Esophagus squamous epithelium (tissue), 5 donors: Measurements from ENCODE around the gene GTPBP10. TPM values are rescaled to one million over a fixed set of nuclear protein-coding genes. Genes with fewer than 3 reads are reported as not detected.

Experiments used
- DNase-seq: peaks from one replicate; lab custom pipeline; 2025; lab: John Stamatoyannopoulos, UW
- H3K27ac ChIP-seq, 4 donors: fragments of 200-600 bp; sonication (generic); one replicate each; pipeline ENCODE4 v1.5.1; 2016 to 2019; ENCODE audit warnings: mild to moderate bottlenecking in 1 of 4
- H3K27me3 ChIP-seq, 4 donors: fragments of 200-600 bp; sonication (generic); 1 replicate in 3 of 4; 2 replicates in 1 of 4; pipeline versions ENCODE4 v1.5.1 to v1.6.0; 2017 to 2021; ENCODE audit warnings: antibody characterized with exemption in 1 of 4
- H3K36me3 ChIP-seq, 3 donors: fragments of 200-600 bp; sonication (generic); one replicate each; pipeline ENCODE4 v1.5.1; 2016 to 2019
- H3K4me1 ChIP-seq, 3 donors: fragments of 200-600 bp; sonication (generic); one replicate each; pipeline ENCODE4 v1.5.1; 2017 to 2019
- H3K4me3 ChIP-seq, 4 donors: fragments of 200-600 bp; sonication (generic); 1 replicate in 3 of 4; 2 replicates in 1 of 4; pipeline ENCODE4 v1.5.1; 2016 to 2019; ENCODE audit warnings: mild to moderate bottlenecking in 2 of 4, moderate library complexity in 1 of 4
- H3K9me3 ChIP-seq, 3 donors: fragments of 200-600 bp; sonication (generic); one replicate each; pipeline ENCODE4 v1.5.1; 2016 to 2019
- POLR2A ChIP-seq, 4 donors: fragments of 450-650 bp; IDR thresholded peaks; one replicate each; pipeline ENCODE4 v1.6.1; 2017; ENCODE audit warnings: antibody characterized with exemption in 4 of 4, mild to moderate bottlenecking in 4 of 4, moderate library complexity in 3 of 4
- whole genome bisulfite sequencing, 2 donors: methylation state at CpG; one replicate each; pipeline ENCODE4 v1.1.5; 2018; 5-methylcytosine and 5-hydroxymethylcytosine counted together
- intact Hi-C: fragments of 100-400 bp; cut with DNase I; formaldehyde crosslinking; loops from one replicate; pipeline ENCODE4 v1.15.0; 2022
- total RNA-seq, 4 donors: library from RNA; depleted of rRNA; stranded (reverse); fragments of >200 nt; gene quantifications; one replicate each; pipeline ENCODE4 v1.1.0, GENCODE V29; 2016
- TF ChIP-seq, protein P1 (sequence below), 6 experiments: fragments of 450-650 bp in 4 of 6; fragments of 200-600 bp in 2 of 6; sonication (generic) in 2 of 6; IDR thresholded peaks; one replicate each; pipeline ENCODE4 v1.5.1; 2016 to 2019; ENCODE audit warnings: antibody characterized with exemption in 6 of 6, mild to moderate bottlenecking in 4 of 6, moderate library complexity in 4 of 6
- donor health status: DM: yes; HTN: yes; CAD: no.

The GTPBP10 gene
- total RNA-seq, 4 donors from 2014 or later, result 12.2 to 21.1 (median 13.0) TPM

- Histone ChIP-seq H3K4me1 (no peaks in the 10 kb centered on the region), H3K27me3 (no peaks in the 10 kb centered on the region), H3K36me3 (peaks cover 0 to 16% (median 0%) of the 10 kb centered on the region in 3 donors), H3K27ac (no peak overlapping the region), H3K4me3 (no peak overlapping the region), H3K9me3 (no peaks in the 10 kb centered on the region)
- no peak for TF ChIP-seq POLR2A (IDR thresholded peaks at IDR 0.05)
- TF ChIP-seq, protein P1, sequence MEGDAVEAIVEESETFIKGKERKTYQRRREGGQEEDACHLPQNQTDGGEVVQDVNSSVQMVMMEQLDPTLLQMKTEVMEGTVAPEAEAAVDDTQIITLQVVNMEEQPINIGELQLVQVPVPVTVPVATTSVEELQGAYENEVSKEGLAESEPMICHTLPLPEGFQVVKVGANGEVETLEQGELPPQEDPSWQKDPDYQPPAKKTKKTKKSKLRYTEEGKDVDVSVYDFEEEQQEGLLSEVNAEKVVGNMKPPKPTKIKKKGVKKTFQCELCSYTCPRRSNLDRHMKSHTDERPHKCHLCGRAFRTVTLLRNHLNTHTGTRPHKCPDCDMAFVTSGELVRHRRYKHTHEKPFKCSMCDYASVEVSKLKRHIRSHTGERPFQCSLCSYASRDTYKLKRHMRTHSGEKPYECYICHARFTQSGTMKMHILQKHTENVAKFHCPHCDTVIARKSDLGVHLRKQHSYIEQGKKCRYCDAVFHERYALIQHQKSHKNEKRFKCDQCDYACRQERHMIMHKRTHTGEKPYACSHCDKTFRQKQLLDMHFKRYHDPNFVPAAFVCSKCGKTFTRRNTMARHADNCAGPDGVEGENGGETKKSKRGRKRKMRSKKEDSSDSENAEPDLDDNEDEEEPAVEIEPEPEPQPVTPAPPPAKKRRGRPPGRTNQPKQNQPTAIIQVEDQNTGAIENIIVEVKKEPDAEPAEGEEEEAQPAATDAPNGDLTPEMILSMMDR (IDR thresholded peaks at IDR 0.05), result no peak
- no peak for DNase-seq
- intact Hi-C loops, result no loop called here
These were observed 35.3 kb upstream of the GTPBP10 start for GRCh38 chr7:90311175-90311574.

GRCh38 chr7:90312745-90313144 is 33.8 kb upstream of the GTPBP10 start:
- Histone ChIP-seq H3K27ac (no peak overlapping the region), H3K36me3 (peaks cover 0 to 13% (median 0%) of the 10 kb centered on the region in 3 donors)
- no peak for TF ChIP-seq POLR2A (IDR thresholded peaks at IDR 0.05)
- TF ChIP-seq, protein P1 (IDR thresholded peaks at IDR 0.05), result peak in 2 of 6 experiments; percentile 10 to 22

DNA sequence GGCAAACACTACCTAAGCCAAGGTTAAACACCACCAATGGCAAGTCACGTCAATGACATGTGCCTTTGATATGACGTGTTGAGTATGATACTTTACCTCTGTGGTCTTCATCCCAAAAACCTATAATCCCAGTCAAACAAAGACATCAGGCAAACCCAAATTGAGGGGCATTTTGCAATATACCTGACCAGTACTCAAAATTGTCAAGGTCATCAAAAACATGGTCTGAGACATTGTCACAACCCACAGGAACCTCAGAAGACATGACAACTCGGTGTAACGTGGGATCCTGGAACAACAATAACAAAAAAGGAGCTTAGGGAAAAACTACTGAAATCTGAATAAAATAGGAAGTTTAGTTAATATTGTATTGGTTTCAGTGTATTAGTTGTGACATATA is 32.6 kb upstream of the GTPBP10 start:
- DNase-seq, result no peak
- H3K9me3 ChIP-seq, result no peaks in the 10 kb centered on the region
- peaks cover 0 to 2% (median 0%) of the 10 kb centered on the region in 3 donors for H3K36me3 ChIP-seq
- no peak overlapping the region for H3K4me3 ChIP-seq
- H3K27ac ChIP-seq, result no peak overlapping the region
- H3K4me1 ChIP-seq, result no peaks in the 10 kb centered on the region
- no peak for TF ChIP-seq POLR2A (IDR thresholded peaks at IDR 0.05)
- TF ChIP-seq, protein P1 (IDR thresholded peaks at IDR 0.05), result no peak
- 61% methylated on average over 4 of the region's 4 CpGs for WGBS, 2 donors
- H3K27me3 ChIP-seq, result peaks cover 0 to 16% (median 0%) of the 10 kb centered on the region in 4 donors
- intact Hi-C loops, result no loop called here

More at GRCh38 chr7:90312745-90313144, 33.8 kb upstream of the GTPBP10 start:
- 85 to 100% methylated on average over 2 of the region's 2 CpGs for WGBS, 2 donors
- DNase-seq, result no peak
- Histone ChIP-seq H3K4me1 (no peaks in the 10 kb centered on the region), H3K4me3 (no peak overlapping the region), H3K9me3 (no peaks in the 10 kb centered on the region), H3K27me3 (peaks cover 0 to 4% (median 0%) of the 10 kb centered on the region in 4 donors)
- intact Hi-C loops, result no loop called here

GRCh38 chr7:90320014-90320413 is 26.5 kb upstream of the GTPBP10 start:
- WGBS, 2 donors, result 85 to 90% methylated on average over 7 of the region's 7 CpGs
- no peak for DNase-seq
- Histone ChIP-seq H3K4me1 (peaks cover 0 to 14% (median 5%) of the 10 kb centered on the region in 3 donors), H3K36me3 (no peaks in the 10 kb centered on the region), H3K27ac (no peak overlapping the region), H3K9me3 (no peaks in the 10 kb centered on the region), H3K27me3 (peaks cover 0 to 71% (median 5%) of the 10 kb centered on the region in 4 donors), H3K4me3 (no peak overlapping the region)
- intact Hi-C loops, result no loop called here
- no peak for TF ChIP-seq POLR2A (IDR thresholded peaks at IDR 0.05)

DNA sequence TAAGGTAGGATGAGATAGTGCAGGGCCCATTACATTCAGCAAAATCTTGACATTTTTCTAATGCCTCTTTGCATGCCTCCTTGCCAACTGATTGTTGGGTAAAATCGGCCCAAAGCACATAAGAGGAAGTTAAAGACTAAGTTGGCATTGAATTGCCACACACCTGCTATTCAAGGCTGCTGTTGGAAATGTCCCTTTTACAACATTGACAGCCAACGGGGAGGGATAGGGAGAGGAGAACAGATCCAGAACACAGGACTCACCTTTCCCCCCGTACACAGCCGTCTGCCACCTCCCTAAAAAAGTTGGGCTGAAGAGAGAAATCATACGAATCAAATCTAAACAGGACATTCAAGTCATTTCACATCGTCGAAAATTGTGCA is 26.1 kb upstream of the GTPBP10 start:
- Histone ChIP-seq H3K27ac (no peak overlapping the region), H3K4me1 (peaks cover 0 to 14% (median 5%) of the 10 kb centered on the region in 3 donors), H3K9me3 (no peaks in the 10 kb centered on the region), H3K36me3 (no peaks in the 10 kb centered on the region), H3K27me3 (peaks cover 0 to 75% (median 5%) of the 10 kb centered on the region in 4 donors), H3K4me3 (peak overlapping the region in 1 of 4 donors; percentile 30)
- TF ChIP-seq, protein P1 (IDR thresholded peaks at IDR 0.05), result no peak
- TF ChIP-seq POLR2A (IDR thresholded peaks at IDR 0.05), result no peak
- no peak for DNase-seq
- intact Hi-C loops, result no loop called here
- WGBS, 2 donors, result 25 to 32% methylated on average over 7 of the region's 7 CpGs
